ENCODE measurements around the gene INO80E. TPM values are rescaled to one million over a fixed set of nuclear protein-coding genes. Genes with fewer than 3 reads are reported as not detected.

INO80E gene
- total and polyA plus RNA-seq, 4 donors = 46.1 to 108 (median 62.0) TPM

GRCh38 chr16:29988346-29989075 lies 7.5 kb upstream of the INO80E start:
- Histone ChIP-seq H3K27me3 (ENCODE audit: control insufficient read depth in 1 of 2, insufficient read depth in 2 of 2, low read length in 1 of 2) (no peaks in the 10 kb centered on the region), H3K36me3 (ENCODE audit: control insufficient read depth in 1 of 2, insufficient read depth in 2 of 2, low read length in 1 of 2) (peaks cover 1 to 5% of the 10 kb centered on the region in 2 donors), H3K4me3 (ENCODE audit: low read length in 2 of 2) (no peak overlapping the region), H3K9me3 (ENCODE audit: control insufficient read depth, low read length) (no peaks in the 10 kb centered on the region), H3K27ac (ENCODE audit: low read depth in 1 of 2, low read length in 2 of 2) (no peak overlapping the region), H3K4me1 (ENCODE audit: control insufficient read depth in 1 of 2, insufficient read depth in 2 of 2, low read length in 2 of 2) (no peaks in the 10 kb centered on the region)
- ATAC-seq (ENCODE audit: low FRiP score) (no peak), DNase-seq (peak; percentile 30 to 70)
- WGBS, 2 donors = 75 to 77% methylated on average over 16 to 17 of the region's 17 CpGs
- intact Hi-C loops (cut with DNase I) = no loop called here

- WGBS, 2 donors = 82 to 85% methylated on average over 23 of the region's 23 CpGs
Observed at GRCh38 chr16:29989111-29989858, 6.8 kb upstream of the INO80E start.

GRCh38 chr16:29990034-29990433 lies 6.0 kb upstream of the INO80E start:
- Histone ChIP-seq H3K36me3 (ENCODE audit: control insufficient read depth in 1 of 2, insufficient read depth in 2 of 2, low read length in 1 of 2) (peaks cover 0 to 5% of the 10 kb centered on the region in 2 donors), H3K27me3 (ENCODE audit: control insufficient read depth in 1 of 2, insufficient read depth in 2 of 2, low read length in 1 of 2) (no peaks in the 10 kb centered on the region), H3K4me1 (ENCODE audit: control insufficient read depth in 1 of 2, insufficient read depth in 2 of 2, low read length in 2 of 2) (no peaks in the 10 kb centered on the region), H3K4me3 (ENCODE audit: low read length in 2 of 2) (no peak overlapping the region), H3K27ac (ENCODE audit: low read depth in 1 of 2, low read length in 2 of 2) (no peak overlapping the region), H3K9me3 (ENCODE audit: control insufficient read depth, low read length) (no peaks in the 10 kb centered on the region)
- ATAC-seq (ENCODE audit: low FRiP score) = no peak
- WGBS, 2 donors = 90 to 92% methylated on average over 2 of the region's 2 CpGs
- intact Hi-C loops (cut with DNase I) = loop anchor here in 1 of 2 donors (10.0 kb wide), 1 partner anchor 175 kb away; the partner anchor contains the start of genes PAGR1 and PRRT2
- DNase-seq = peak in 1 of 2 donors; percentile 10

More at GRCh38 chr16:29989111-29989858, 6.8 kb upstream of the INO80E start:
- ATAC-seq (ENCODE audit: low FRiP score) (no peak), DNase-seq (peak; percentile 39 to 44)
- H3K9me3 ChIP-seq (ENCODE audit: control insufficient read depth, low read length) = no peaks in the 10 kb centered on the region
- no peak overlapping the region for H3K4me3 ChIP-seq (ENCODE audit: low read length in 2 of 2)
- H3K27ac ChIP-seq (ENCODE audit: low read depth in 1 of 2, low read length in 2 of 2) = no peak overlapping the region
- H3K36me3 ChIP-seq (ENCODE audit: control insufficient read depth in 1 of 2, insufficient read depth in 2 of 2, low read length in 1 of 2) = peaks cover 0 to 5% of the 10 kb centered on the region in 2 donors
- H3K4me1 ChIP-seq (ENCODE audit: control insufficient read depth in 1 of 2, insufficient read depth in 2 of 2, low read length in 2 of 2) = no peaks in the 10 kb centered on the region
- no peaks in the 10 kb centered on the region for H3K27me3 ChIP-seq (ENCODE audit: control insufficient read depth in 1 of 2, insufficient read depth in 2 of 2, low read length in 1 of 2)
- intact Hi-C loops (cut with DNase I) = no loop called here

- intact Hi-C loops (cut with DNase I) = loop anchor here in 1 of 2 donors (10.0 kb wide), 1 partner anchor 176 kb away; the partner anchor contains the start of genes PAGR1 and PRRT2
- WGBS, 2 donors = 90% methylated on average over 31 to 35 of the region's 35 CpGs
- Histone ChIP-seq H3K27ac (ENCODE audit: low read depth in 1 of 2, low read length in 2 of 2) (no peak overlapping the region), H3K4me1 (ENCODE audit: control insufficient read depth in 1 of 2, insufficient read depth in 2 of 2, low read length in 2 of 2) (no peaks in the 10 kb centered on the region), H3K27me3 (ENCODE audit: control insufficient read depth in 1 of 2, insufficient read depth in 2 of 2, low read length in 1 of 2) (no peaks in the 10 kb centered on the region), H3K36me3 (ENCODE audit: control insufficient read depth in 1 of 2, insufficient read depth in 2 of 2, low read length in 1 of 2) (peaks cover 0 to 4% of the 10 kb centered on the region in 2 donors), H3K9me3 (ENCODE audit: control insufficient read depth, low read length) (no peaks in the 10 kb centered on the region), H3K4me3 (ENCODE audit: low read length in 2 of 2) (no peak overlapping the region)
- no peak for ATAC-seq (ENCODE audit: low FRiP score)
- DNase-seq = peak; percentile 42 to 61
Observed at GRCh38 chr16:29990883-29991570, 5.0 kb upstream of the INO80E start.

DNA sequence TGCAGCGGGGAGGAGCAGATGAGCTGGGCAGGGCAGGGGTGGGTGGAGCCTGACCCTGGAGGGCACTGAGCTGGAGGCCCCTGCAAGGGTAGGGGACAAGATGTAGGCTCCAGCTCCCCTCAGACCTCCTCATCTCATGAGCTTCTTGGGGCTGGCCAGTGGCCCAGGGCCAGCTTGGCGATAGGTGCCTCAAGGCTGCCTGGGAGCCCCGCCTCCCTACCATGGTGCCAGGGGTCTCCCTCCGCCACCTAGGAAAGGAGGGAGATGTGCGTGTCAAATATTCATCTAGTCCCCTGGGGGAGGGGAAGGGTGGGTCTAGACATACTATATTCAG lies 4.5 kb upstream of the INO80E start:
- intact Hi-C loops (cut with DNase I) = loop anchor here in 1 of 2 donors (10.0 kb wide), 1 partner anchor 177 kb away; the partner anchor contains the start of genes PAGR1 and PRRT2
- 59 to 70% methylated on average over 5 of the region's 5 CpGs for WGBS, 2 donors
- Histone ChIP-seq H3K4me3 (ENCODE audit: low read length in 2 of 2) (no peak overlapping the region), H3K36me3 (ENCODE audit: control insufficient read depth in 1 of 2, insufficient read depth in 2 of 2, low read length in 1 of 2) (no peaks in the 10 kb centered on the region), H3K27ac (ENCODE audit: low read depth in 1 of 2, low read length in 2 of 2) (no peak overlapping the region), H3K27me3 (ENCODE audit: control insufficient read depth in 1 of 2, insufficient read depth in 2 of 2, low read length in 1 of 2) (no peaks in the 10 kb centered on the region), H3K9me3 (ENCODE audit: control insufficient read depth, low read length) (no peaks in the 10 kb centered on the region), H3K4me1 (ENCODE audit: control insufficient read depth in 1 of 2, insufficient read depth in 2 of 2, low read length in 2 of 2) (no peaks in the 10 kb centered on the region)
- ATAC-seq (ENCODE audit: low FRiP score) (no peak), DNase-seq (peak; percentile 43 to 62)

- Histone ChIP-seq H3K4me1 (ENCODE audit: control insufficient read depth in 1 of 2, insufficient read depth in 2 of 2, low read length in 2 of 2) (no peaks in the 10 kb centered on the region), H3K9me3 (ENCODE audit: control insufficient read depth, low read length) (no peaks in the 10 kb centered on the region), H3K36me3 (ENCODE audit: control insufficient read depth in 1 of 2, insufficient read depth in 2 of 2, low read length in 1 of 2) (no peaks in the 10 kb centered on the region), H3K27ac (ENCODE audit: low read depth in 1 of 2, low read length in 2 of 2) (no peak overlapping the region), H3K27me3 (ENCODE audit: control insufficient read depth in 1 of 2, insufficient read depth in 2 of 2, low read length in 1 of 2) (no peaks in the 10 kb centered on the region), H3K4me3 (ENCODE audit: low read length in 2 of 2) (no peak overlapping the region)
- intact Hi-C loops (cut with DNase I) = loop anchor here in 1 of 2 donors (10.0 kb wide), 1 partner anchor 178 kb away; the partner anchor contains the start of genes PAGR1 and PRRT2
- peak; percentile 29 to 57 for DNase-seq
- 45 to 55% methylated on average over 7 of the region's 7 CpGs for WGBS, 2 donors
- no peak for ATAC-seq (ENCODE audit: low FRiP score)
Observed at GRCh38 chr16:29992344-29992967, 3.6 kb upstream of the INO80E start.

DNA sequence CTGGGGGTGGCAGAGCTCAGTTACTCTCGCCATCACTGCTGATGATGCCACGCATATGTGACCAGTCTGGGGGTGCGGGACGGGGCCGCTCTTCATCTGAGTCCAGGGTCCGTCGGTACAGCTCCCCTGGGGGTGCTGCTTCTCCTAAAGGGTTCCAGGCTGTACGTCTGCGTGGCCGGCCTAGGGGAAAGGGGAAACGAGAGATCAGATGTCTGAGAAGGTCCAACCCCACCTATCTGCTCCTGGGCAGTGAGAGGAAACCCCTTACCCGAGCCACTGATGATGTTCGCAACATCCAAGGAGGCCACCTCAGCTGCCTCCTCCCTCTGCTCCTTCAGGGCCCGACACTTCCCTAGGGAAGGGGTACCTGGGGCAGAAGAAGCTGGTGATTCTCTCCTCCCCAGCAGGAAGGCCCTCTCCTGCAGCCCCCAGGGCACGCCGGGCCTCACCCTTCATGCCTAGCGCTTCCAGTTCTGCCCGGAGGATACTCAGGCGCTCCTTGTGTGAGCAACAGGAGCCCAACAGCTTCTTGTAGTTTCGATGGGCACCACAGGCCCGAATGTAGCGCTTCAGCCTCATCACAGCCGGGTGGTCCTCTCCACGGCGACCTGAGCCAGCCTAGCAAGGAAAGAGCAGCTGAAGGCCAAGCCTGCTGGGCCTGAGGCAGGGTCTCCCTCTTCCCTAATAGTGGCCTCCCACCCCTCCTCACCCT lies 2.7 kb upstream of the INO80E start:
- WGBS, 2 donors = 84 to 87% methylated on average over 22 to 25 of the region's 25 CpGs
- Histone ChIP-seq H3K4me3 (ENCODE audit: low read length in 2 of 2) (no peak overlapping the region), H3K4me1 (ENCODE audit: control insufficient read depth in 1 of 2, insufficient read depth in 2 of 2, low read length in 2 of 2) (no peaks in the 10 kb centered on the region), H3K27ac (ENCODE audit: low read depth in 1 of 2, low read length in 2 of 2) (no peak overlapping the region), H3K9me3 (ENCODE audit: control insufficient read depth, low read length) (no peaks in the 10 kb centered on the region), H3K27me3 (ENCODE audit: control insufficient read depth in 1 of 2, insufficient read depth in 2 of 2, low read length in 1 of 2) (no peaks in the 10 kb centered on the region), H3K36me3 (ENCODE audit: control insufficient read depth in 1 of 2, insufficient read depth in 2 of 2, low read length in 1 of 2) (no peaks in the 10 kb centered on the region)
- intact Hi-C loops (cut with DNase I) = loop anchor here in 1 of 2 donors (10.0 kb wide), 1 partner anchor 179 kb away; the partner anchor contains the start of genes PAGR1 and PRRT2
- peak; percentile 23 to 68 for DNase-seq
- no peak for ATAC-seq (ENCODE audit: low FRiP score)
